Kasumi-1 (cell line): ENCODE measurements around the gene ACOT6.
A peak's percentile ranks its signal among the peaks of the same experiment; 100 is the strongest.
"Not testable (repeated sequence)": the region's sequence is repeated elsewhere in the genome, so short reads cannot be mapped to it uniquely, and the experiment has no call there.

ENCODE experiments used
- DNase-seq, 2 experiments: peaks; one replicate each; lab custom pipeline; 2025; lab: John Stamatoyannopoulos, UW

The ACOT6 gene

GRCh38 chr14:73612339-73613045, at the start of gene ACOT6:
ACOT6 (plus strand) TSS chr14:73612517; CDS start chr14:73612572, 55 bp downstream.
- DNase-seq: peak; percentile 70 to 72

- not testable (repeated sequence) for DNase-seq
Observed at GRCh38 chr14:73562696-73563095, 49.6 kb upstream of the ACOT6 start.

GRCh38 chr14:73566431-73566830, 45.9 kb upstream of the ACOT6 start:
- DNase-seq: not testable (repeated sequence)

GRCh38 chr14:73566935-73567334, 45.4 kb upstream of the ACOT6 start:
- DNase-seq: not testable (repeated sequence)

GRCh38 chr14:73567358-73567757, 45.0 kb upstream of the ACOT6 start:
- DNase-seq: no peak

- peak in 1 of 2 experiments; percentile 4 for DNase-seq
Observed at GRCh38 chr14:73567951-73568885, 44.1 kb upstream of the ACOT6 start.

- peak in 1 of 2 experiments; percentile 30 for DNase-seq
Observed at GRCh38 chr14:73568886-73569184, 43.5 kb upstream of the ACOT6 start.

- DNase-seq: peak; percentile 77 to 81
Observed at GRCh38 chr14:73569185-73569958, 42.9 kb upstream of the ACOT6 start, which contains the start of gene ACOT2. ACOT2 (plus strand) TSS chr14:73569213; CDS start chr14:73569241, 28 bp downstream.

- DNase-seq: peak; percentile 23 to 30
Observed at GRCh38 chr14:73570913-73571312, 41.4 kb upstream of the ACOT6 start.

- DNase-seq: not testable (repeated sequence)
Observed at GRCh38 chr14:73573034-73573433, 39.3 kb upstream of the ACOT6 start.

GRCh38 chr14:73573740-73574139, 38.6 kb upstream of the ACOT6 start:
- DNase-seq: not testable (repeated sequence)

GRCh38 chr14:73574251-73574650, 38.1 kb upstream of the ACOT6 start:
- not testable (repeated sequence) for DNase-seq

- no peak for DNase-seq
Observed at GRCh38 chr14:73576391-73576790, 35.9 kb upstream of the ACOT6 start.

- not testable (repeated sequence) for DNase-seq
Observed at GRCh38 chr14:73577214-73577613, 35.1 kb upstream of the ACOT6 start.

- not testable (repeated sequence) for DNase-seq
Observed at GRCh38 chr14:73582102-73582979, 30.0 kb upstream of the ACOT6 start.

- DNase-seq: no peak
Observed at GRCh38 chr14:73588695-73589094, 23.6 kb upstream of the ACOT6 start.

- no peak for DNase-seq
Observed at GRCh38 chr14:73589116-73589515, 23.2 kb upstream of the ACOT6 start.

GRCh38 chr14:73590673-73591004, 21.7 kb upstream of the ACOT6 start:
- not testable (repeated sequence) for DNase-seq

GRCh38 chr14:73591690-73592449, 20.4 kb upstream of the ACOT6 start, which contains the start of gene ACOT4:
ACOT4 (plus strand) TSS chr14:73591873; CDS start chr14:73591960, 87 bp downstream.
- DNase-seq: peak; percentile 4 to 29

GRCh38 chr14:73594491-73594890, 17.8 kb upstream of the ACOT6 start:
- DNase-seq: no peak
